Subcutaneous adipose tissue (tissue), 4 donors: ENCODE results near the gene SLC4A3. TPM values are rescaled to one million over a fixed set of nuclear protein-coding genes. Genes with fewer than 3 reads are reported as not detected.

Source experiments
- CTCF ChIP-seq: fragments of 450-650 bp; IDR thresholded peaks from one replicate; pipeline ENCODE4 v1.5.1; 2016; ENCODE audit warnings: low read depth, mild to moderate bottlenecking, control low read depth, antibody characterized with exemption, moderate library complexity
- total RNA-seq, 4 donors: library from RNA; depleted of rRNA; stranded (reverse); fragments of >200 nt; gene quantifications; one replicate each; pipeline ENCODE4 v1.1.0, GENCODE V29; 2016

Gene SLC4A3
- total RNA-seq, 4 donors from 2014 or later = 0.65 to 5.7 (median 1.8) TPM

- no peak for TF ChIP-seq CTCF
These were observed 2.7 kb downstream of the SLC4A3 start for GRCh38 chr2:219629976-219630695.

GRCh38 chr2:219630770-219631405 is 3.5 kb downstream of the SLC4A3 start:
- no peak for TF ChIP-seq CTCF

- TF ChIP-seq CTCF = no peak
These were observed 4.0 kb downstream of the SLC4A3 start for GRCh38 chr2:219631406-219631891.

- no peak for TF ChIP-seq CTCF
These were observed 4.7 kb downstream of the SLC4A3 start for GRCh38 chr2:219631904-219632759.

GRCh38 chr2:219632760-219633105 is 5.3 kb downstream of the SLC4A3 start:
- TF ChIP-seq CTCF = no peak

- no peak for TF ChIP-seq CTCF
These were observed 6.0 kb downstream of the SLC4A3 start for GRCh38 chr2:219633276-219634065.
